ENCODE data around the gene NPR3.

The NPR3 gene, protein sequence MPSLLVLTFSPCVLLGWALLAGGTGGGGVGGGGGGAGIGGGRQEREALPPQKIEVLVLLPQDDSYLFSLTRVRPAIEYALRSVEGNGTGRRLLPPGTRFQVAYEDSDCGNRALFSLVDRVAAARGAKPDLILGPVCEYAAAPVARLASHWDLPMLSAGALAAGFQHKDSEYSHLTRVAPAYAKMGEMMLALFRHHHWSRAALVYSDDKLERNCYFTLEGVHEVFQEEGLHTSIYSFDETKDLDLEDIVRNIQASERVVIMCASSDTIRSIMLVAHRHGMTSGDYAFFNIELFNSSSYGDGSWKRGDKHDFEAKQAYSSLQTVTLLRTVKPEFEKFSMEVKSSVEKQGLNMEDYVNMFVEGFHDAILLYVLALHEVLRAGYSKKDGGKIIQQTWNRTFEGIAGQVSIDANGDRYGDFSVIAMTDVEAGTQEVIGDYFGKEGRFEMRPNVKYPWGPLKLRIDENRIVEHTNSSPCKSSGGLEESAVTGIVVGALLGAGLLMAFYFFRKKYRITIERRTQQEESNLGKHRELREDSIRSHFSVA

GRCh38 chr5:32710550-32711361, at the start of gene NPR3:
NPR3 (plus strand) TSS chr5:32711321; CDS start chr5:32711777, 456 bp downstream.
- DNase-seq (ENCODE audit: low spot score): no peak

GRCh38 chr5:32664523-32664922, 46.6 kb upstream of the NPR3 start:
- DNase-seq (ENCODE audit: low spot score): no peak

DNA sequence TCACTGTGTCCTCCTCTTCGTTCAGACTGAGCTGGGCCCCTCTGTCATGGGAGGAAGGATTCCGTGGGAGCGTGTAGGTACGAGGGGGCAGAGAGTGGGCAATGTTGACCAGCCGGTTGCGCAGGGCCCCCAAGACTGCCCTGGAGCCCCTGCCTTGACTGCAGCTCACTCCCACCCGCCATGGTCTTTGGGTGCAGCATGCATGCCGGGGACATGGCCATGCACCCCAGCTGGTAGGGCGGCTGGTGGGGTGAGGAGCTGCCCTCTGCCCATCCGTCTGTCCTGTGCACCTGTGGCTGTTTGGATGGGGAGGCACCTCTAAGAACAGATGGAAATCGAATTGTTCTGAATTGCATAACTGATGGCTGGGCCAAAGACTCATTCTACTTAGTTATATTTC, 42.6 kb upstream of the NPR3 start:
- no peak for DNase-seq (ENCODE audit: low spot score)

DNA sequence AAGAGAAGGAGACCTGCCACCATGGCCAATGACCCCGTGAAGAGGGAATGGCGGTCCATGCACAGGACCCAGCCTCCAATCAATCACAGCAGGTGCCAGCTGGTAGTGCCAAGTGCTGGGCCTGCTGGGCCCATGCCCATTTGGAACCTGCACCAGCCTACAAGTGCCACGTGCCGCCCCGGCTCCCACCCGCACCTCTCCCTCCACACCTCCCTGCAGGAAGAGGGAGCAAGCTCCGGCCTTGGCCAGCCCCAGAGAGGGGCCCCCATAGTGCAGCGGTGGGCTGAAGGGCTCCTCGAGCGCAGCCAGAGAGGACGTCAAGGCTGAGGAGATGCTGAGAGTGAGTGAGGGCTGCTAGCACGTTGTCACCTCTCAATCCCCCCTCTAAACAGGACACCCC, 37.8 kb upstream of the NPR3 start:
- DNase-seq (ENCODE audit: low spot score): no peak

DNA sequence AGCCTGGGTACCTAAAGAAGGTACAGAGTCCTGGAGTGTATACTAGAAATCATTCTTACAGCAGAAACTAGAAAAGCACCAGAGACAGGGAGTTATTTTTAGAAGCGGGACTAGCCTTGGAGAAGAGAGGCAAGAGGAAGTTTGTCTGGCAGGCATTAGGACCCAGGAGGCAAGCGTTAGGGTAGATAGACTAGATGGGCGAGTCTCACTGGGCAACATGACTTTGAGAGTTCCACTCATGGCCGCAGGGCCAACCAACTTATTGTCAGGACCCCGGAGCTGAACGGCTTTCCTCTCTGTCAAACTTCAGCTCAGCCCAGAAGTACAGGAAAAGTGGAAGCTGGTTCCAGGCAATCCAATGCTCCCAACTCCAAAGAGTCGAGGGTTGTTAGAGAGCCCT, 34.1 kb upstream of the NPR3 start:
- no peak for DNase-seq (ENCODE audit: low spot score)

DNA sequence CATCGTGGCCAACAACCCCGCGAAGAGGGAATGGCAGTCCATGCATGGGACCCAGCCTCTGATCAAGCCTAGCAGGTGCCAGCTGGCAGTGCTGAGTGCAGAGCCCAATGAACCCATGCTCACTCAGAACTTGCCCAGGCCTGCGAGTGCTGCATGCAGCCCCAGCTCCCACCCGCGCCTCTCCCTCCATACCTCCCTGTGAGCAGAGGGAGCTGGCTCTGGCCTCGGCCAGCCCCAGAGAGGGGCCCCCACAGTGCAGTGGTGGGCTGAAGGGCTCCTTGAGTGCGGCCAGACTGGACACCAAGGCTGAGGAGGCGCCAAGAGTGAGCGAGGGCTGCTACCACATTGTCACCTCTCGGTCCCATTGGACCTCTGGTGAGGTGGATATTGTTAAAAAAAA, 32.6 kb upstream of the NPR3 start:
- DNase-seq (ENCODE audit: low spot score): no peak

DNA sequence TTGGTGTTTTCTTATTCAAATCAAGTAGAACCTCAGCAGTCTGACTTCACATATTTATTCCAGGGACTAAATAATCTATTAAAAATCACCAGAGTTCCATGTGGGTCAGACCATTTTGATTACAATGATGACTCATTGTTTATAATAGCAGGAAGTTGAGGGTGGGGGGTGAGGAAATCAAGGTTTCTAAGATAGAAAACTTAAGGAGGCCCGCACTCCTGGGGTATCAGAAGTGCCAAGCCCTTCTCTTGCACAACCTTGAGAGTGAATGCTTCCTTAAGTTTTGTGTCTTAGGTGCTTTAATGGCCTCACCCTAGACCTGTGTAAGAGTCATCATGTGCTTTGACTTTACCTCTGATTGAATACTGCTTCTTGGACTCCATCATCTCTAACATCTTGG, 31.9 kb upstream of the NPR3 start:
- DNase-seq (ENCODE audit: low spot score): no peak

GRCh38 chr5:32680183-32680582, 30.9 kb upstream of the NPR3 start:
- DNase-seq (ENCODE audit: low spot score): no peak

GRCh38 chr5:32683125-32683524, 28.0 kb upstream of the NPR3 start:
- DNase-seq (ENCODE audit: low spot score): no peak

GRCh38 chr5:32684260-32684659, 26.9 kb upstream of the NPR3 start:
- DNase-seq (ENCODE audit: low spot score): no peak

DNA sequence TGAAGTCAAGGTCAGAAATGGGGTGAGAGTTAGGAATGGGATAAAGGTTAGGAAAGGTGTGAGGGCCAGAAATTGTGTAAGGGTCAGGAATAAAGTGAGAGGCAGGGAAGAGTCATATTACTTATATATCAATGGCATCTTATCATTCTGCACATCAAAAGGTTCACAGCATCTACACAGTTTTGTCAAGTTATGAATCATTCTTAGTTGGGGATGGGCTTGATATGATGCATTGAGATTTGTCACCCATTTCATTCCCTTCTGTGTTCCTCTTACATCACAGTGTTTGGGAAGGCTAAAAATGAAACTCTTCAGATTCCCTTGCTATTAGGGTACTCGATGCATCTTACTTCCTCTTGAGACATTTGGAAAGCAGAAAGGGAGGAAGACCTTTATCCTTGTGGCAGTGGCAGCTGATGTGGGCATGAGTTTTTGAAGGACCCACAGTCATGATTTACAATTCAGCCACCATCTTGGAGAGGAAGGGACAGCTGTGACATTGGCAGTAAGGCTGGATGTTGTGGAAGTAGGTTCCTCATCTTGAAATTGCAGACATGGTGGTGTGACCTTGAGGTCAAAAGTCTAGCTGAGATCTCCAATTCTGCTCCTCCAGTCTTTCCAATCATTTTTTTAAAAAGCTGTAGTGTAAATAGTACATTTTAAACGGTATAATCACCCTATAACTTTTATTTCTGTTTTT, 24.2 kb upstream of the NPR3 start:
- DNase-seq (ENCODE audit: low spot score): no peak

DNA sequence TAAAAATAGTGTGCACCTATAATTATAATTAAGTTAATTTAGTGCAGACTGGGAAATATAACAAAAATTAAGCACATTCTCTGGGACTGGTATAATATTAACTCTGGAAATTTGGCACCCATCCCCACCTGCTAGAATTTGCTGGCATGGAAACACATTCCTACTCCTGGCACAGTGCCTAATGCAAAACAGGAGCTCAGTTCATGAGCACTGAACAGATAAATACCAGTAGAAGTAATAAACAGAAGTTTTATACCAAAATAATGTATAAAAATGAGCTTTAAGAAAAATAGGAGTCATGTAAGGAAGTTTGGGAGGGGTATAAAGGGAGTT, 23.7 kb upstream of the NPR3 start:
- DNase-seq (ENCODE audit: low spot score): no peak

GRCh38 chr5:32690153-32690552, 21.0 kb upstream of the NPR3 start:
- DNase-seq (ENCODE audit: low spot score): no peak

- no peak for DNase-seq (ENCODE audit: low spot score)
Observed at GRCh38 chr5:32690666-32691065, 20.5 kb upstream of the NPR3 start.

GRCh38 chr5:32692036-32692746, 18.9 kb upstream of the NPR3 start:
- DNase-seq (ENCODE audit: low spot score): no peak

DNA sequence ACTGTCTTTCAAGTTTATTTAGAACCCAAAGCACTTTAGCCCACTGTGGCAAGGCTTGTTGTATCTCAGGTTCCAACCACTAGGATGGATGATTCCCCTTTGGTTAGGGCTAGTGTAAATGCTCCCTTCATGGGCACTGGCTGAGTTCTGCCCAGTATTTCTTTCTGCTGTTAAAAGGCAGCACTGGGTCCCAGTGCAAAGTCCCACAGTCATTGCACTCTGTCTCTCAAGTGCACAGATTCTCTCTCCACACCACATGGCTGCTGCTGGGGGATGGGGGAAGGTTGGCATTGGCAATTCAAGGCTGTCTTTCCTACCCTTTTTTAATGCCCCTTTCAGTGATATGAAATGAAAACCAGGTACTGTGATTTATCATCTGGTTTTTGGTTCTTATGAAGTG, 7.2 kb upstream of the NPR3 start:
- no peak for DNase-seq (ENCODE audit: low spot score)

GRCh38 chr5:32707418-32707997, 3.6 kb upstream of the NPR3 start:
- DNase-seq (ENCODE audit: low spot score): no peak

- DNase-seq (ENCODE audit: low spot score): no peak
Observed at GRCh38 chr5:32708949-32709348, 2.2 kb upstream of the NPR3 start.

DNA sequence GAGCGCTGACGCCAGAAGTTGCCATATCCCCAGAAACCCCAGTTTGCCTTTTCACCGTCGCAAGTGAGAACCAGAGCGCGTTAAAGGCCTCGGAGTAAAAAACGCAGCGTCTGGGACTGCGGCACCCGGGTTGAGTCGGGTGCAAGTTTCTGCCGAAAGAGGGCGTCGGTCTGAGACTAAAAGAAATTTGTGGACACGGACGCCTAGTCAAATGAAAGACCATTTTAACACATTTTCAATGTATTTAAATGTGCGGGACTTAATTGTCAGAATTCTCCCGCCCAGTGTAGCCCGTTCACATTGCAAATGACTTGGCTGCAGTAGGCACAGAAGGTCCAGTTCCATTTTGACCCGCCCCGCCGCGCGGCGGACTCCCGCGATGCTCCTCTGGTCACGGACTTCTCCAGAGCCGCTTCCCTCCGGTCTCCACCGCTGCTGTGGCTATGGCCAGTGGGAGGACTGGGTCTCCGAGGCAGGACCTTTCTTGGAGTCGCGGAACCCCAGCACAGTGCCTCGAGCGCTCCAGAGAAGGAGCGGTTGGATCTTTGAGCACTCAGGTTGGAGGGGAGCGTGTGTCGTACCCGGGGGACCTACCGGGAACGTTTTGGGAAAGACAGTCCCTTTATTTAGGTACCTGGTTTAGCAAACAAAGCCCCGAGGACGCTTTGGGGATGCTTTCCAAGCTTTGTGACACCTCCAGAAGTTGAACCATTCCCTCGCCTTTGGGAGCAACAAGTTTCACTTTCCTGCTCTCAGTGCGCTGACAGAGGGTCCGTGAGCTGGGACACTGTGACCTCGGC, 1.2 kb upstream of the NPR3 start:
- peak; percentile 25 for DNase-seq (ENCODE audit: low spot score)

GRCh38 chr5:32711362-32711680, 200 bp downstream of the NPR3 start:
- no peak for DNase-seq (ENCODE audit: low spot score)

Data from hematopoietic multipotent progenitor cell treated with erythropoietin and hydrocortisone succinate and interleukin-3 and kit ligand, for 15 days (in vitro differentiated cells).